Right lobe of liver (tissue), 6 donors: ENCODE results near the gene TSTD1. TPM values are rescaled to one million over a fixed set of nuclear protein-coding genes. Genes with fewer than 3 reads are reported as not detected.

Experiments
- ATAC-seq, 4 donors: fragments of 200-7000 bp; cut with Tn5 transposase; one replicate each; pipeline ENCODE4 v1.9.1; 2020; ENCODE audit warnings: mild to moderate bottlenecking in 4 of 4, moderate library complexity in 4 of 4
- DNase-seq, 3 donors: peaks; one replicate each; pipeline ENCODE4 v3.0.0-alpha.2; 2020
- H3K27ac ChIP-seq, 3 donors: fragments of 200-600 bp; one replicate each; pipeline ENCODE4 v1.8.0; 2022
- H3K27me3 ChIP-seq, 2 donors: fragments of 200-600 bp; one replicate each; pipeline ENCODE4 v1.8.0; 2022
- H3K36me3 ChIP-seq, 4 donors: fragments of 200-600 bp; sonication (generic) in 1 of 4; one replicate each; pipeline versions ENCODE4 v1.5.1 to v1.8.0; 2017 to 2022; ENCODE audit warnings: control low read depth in 1 of 4
- H3K4me1 ChIP-seq, 4 donors: fragments of 200-600 bp; sonication (generic) in 1 of 4; one replicate each; pipeline versions ENCODE4 v1.5.1 to v1.8.0; 2017 to 2022; ENCODE audit warnings: control low read depth in 1 of 4
- H3K4me3 ChIP-seq, 3 donors: fragments of 200-600 bp; one replicate each; pipeline ENCODE4 v1.8.0; 2022
- H3K9me3 ChIP-seq, 4 donors: fragments of 200-600 bp; sonication (generic) in 1 of 4; one replicate each; pipeline versions ENCODE4 v1.5.1 to v1.8.0; 2017 to 2022; ENCODE audit warnings: control low read depth in 1 of 4
- POLR2A ChIP-seq: fragments of 450-650 bp; IDR thresholded peaks from one replicate; pipeline ENCODE4 v1.6.1; 2017; ENCODE audit warnings: antibody characterized with exemption, mild to moderate bottlenecking
- WGBS: methylation state at CpG from one replicate; pipeline ENCODE4 v1.1.6; 2018; ENCODE audit warnings: low coverage, low lambda C conversion rate; ENCODE audit not compliant: insufficient coverage; ENCODE audit errors: missing lambda C conversion rate; 5-methylcytosine and 5-hydroxymethylcytosine counted together
- intact Hi-C, 2 donors: fragments of 100-400 bp; cut with DNase I; formaldehyde crosslinking; loops; one replicate each; pipeline versions ENCODE4 v1.11.2 to v1.14.1; 2022
- total RNA-seq, 6 experiments: library from RNA; depleted of rRNA in 2 of 6; stranded (reverse); fragments of >200 nt in 2 of 6; fragmentation: NEBNext Ultra II Directional in 3 of 6; extraction: Animal tissue kit (Norgen Biotek cat#: 25700) in 3 of 6; gene quantifications; one replicate each; pipeline versions ENCODE4 v1.1.0 to v1.2.4, GENCODE V29; 2016 to 2023
- TF ChIP-seq, protein P1 (sequence below), 4 donors: fragments of 200-600 bp in 3 of 4; fragments of 450-650 bp in 1 of 4; IDR thresholded peaks; one replicate each; pipeline versions ENCODE4 v1.5.1 to v1.8.0; 2016 to 2022; ENCODE audit warnings: antibody characterized with exemption in 4 of 4, mild to moderate bottlenecking in 2 of 4
- donor health status: DM: no; HTN: yes; CAD: no.
- donor health status: DM: no; HTN: no; CAD: no.
- donor health status: DM: no; HTN: no; CAD: no.
- donor health status: DM: no; HTN: yes; CAD: no.
- donor health status: DM: no; HTN: yes; CAD: no.

Gene TSTD1
- total RNA-seq, 6 experiments from 2014 or later: 16.3 to 60.8 (median 28.3) TPM

DNA sequence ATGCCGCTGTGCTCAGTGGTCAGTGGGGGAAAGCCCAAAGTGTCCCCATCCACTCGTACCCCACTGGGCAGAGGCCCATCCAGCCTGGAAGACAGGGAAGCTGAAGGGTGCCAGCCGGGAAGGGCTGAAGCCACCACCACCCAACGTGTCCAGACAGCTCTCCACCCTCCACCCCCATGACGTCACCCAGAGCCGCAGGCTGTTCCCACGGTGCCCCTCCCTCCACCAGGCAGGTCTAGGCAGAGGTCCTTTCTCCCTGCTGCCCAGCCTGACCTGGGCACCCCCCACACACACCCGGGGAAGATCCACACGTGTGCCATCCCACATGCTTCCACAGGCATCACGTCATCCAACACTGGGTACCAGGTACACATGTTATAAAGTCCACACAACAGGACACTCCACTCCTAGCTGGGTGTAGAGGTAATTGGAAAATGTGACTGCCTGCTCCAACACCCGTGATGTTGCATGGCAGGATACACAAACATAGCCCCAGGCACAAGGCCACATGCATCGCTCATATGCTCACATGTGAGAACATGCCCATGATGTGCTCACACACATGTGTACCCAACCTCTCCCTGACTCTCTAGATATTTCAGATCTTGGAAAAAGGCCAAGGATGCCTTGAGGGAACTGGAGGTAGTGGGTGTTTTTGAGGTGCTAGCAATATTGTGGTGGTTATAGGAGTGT lies 36.1 kb upstream of the TSTD1 start:
- WGBS: 91% methylated on average over 7 of the region's 12 CpGs
- no peak for DNase-seq
- Histone ChIP-seq H3K27me3 (no peaks in the 10 kb centered on the region), H3K9me3 (no peaks in the 10 kb centered on the region), H3K4me3 (no peak overlapping the region), H3K4me1 (no peaks in the 10 kb centered on the region), H3K27ac (no peak overlapping the region), H3K36me3 (no peaks in the 10 kb centered on the region)
- intact Hi-C loops: loop anchor here in 1 of 2 donors (10.0 kb wide), 1 partner anchor 240 kb away; no protein-coding TSS in a partner anchor
- no peak for ATAC-seq
- TF ChIP-seq, protein P1, sequence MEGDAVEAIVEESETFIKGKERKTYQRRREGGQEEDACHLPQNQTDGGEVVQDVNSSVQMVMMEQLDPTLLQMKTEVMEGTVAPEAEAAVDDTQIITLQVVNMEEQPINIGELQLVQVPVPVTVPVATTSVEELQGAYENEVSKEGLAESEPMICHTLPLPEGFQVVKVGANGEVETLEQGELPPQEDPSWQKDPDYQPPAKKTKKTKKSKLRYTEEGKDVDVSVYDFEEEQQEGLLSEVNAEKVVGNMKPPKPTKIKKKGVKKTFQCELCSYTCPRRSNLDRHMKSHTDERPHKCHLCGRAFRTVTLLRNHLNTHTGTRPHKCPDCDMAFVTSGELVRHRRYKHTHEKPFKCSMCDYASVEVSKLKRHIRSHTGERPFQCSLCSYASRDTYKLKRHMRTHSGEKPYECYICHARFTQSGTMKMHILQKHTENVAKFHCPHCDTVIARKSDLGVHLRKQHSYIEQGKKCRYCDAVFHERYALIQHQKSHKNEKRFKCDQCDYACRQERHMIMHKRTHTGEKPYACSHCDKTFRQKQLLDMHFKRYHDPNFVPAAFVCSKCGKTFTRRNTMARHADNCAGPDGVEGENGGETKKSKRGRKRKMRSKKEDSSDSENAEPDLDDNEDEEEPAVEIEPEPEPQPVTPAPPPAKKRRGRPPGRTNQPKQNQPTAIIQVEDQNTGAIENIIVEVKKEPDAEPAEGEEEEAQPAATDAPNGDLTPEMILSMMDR (IDR thresholded peaks at IDR 0.05): no peak
- no peak for TF ChIP-seq POLR2A

DNA sequence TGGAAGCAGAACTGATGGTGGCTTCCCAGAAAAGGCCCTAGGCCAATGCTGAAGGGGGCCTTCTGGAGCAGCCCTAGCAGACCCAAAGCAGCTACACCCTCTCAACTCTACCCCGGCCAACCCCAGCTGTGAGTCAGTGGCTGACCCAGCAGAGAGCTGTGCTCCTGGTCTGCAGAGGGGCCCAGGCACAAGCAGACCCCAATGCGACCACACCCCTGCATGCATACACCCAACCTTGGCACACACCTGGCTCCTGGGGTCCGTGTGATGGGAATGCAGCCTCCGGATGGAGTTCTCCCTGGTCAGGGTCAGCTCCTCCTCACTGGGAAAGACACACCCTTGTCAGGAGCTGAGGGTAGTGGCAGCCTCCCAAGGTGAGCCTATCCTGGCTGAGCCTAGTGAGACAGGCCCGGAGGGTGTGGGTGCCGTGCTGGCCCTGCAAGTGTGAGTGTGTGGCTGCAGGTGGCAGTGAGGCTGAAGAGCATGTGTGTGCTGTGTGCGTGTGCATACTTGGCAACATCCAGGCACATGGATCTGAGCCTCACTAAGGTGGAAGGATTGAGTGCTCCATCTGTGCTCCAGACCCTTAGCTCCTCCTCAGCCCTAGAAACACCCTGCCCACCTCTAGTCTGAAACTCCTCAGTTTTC lies 34.8 kb upstream of the TSTD1 start:
- H3K27ac ChIP-seq: no peak overlapping the region
- no peaks in the 10 kb centered on the region for H3K4me1 ChIP-seq
- no peaks in the 10 kb centered on the region for H3K27me3 ChIP-seq
- WGBS: no CpG with 5 or more reads among the region's 7 CpGs
- no peaks in the 10 kb centered on the region for H3K9me3 ChIP-seq
- ATAC-seq: no peak
- H3K4me3 ChIP-seq: no peak overlapping the region
- TF ChIP-seq, protein P1 (IDR thresholded peaks at IDR 0.05): no peak
- no peak for TF ChIP-seq POLR2A
- intact Hi-C loops: loop anchor here in 1 of 2 donors (10.0 kb wide), 1 partner anchor 239 kb away; no protein-coding TSS in a partner anchor
- H3K36me3 ChIP-seq: no peaks in the 10 kb centered on the region
- no peak for DNase-seq

DNA sequence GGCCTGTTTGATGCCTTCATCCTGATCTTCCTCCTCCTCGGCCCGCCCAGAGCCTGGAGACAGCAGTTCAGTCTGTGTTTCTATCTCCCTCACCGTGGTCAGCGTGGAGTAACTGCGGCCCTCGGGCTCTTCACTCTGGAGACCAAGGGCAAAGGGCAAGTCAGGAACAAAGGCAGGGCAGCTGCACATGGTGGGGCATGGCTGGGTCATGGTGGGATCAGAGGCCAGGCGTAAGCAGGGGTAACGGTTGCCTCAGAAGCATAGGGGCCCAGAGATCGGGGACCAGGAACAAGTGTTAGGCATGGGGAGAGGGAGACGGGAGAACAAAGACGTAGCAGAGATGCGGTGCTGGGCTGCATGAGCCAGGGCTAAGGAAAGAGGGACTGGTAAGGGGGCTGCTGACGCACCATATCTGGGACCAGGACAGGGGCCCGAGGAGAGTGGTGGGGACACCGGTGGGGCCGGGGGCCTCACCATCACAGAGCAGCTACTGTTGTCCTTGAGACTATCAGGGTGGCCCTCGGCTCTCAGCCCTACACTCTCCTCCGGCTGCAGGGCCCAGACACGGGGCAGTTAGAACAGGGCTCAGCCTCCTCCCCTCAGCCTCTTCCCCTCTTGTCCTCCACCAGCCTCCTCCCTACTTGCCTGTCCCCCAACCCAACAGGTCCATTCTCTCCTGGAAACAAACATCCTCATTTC lies 34.1 kb upstream of the TSTD1 start:
- WGBS: 93% methylated on average over 8 of the region's 19 CpGs
- intact Hi-C loops: loop anchor here in 1 of 2 donors (10.0 kb wide), 1 partner anchor 238 kb away; no protein-coding TSS in a partner anchor
- DNase-seq: no peak
- H3K27me3 ChIP-seq: no peaks in the 10 kb centered on the region
- H3K36me3 ChIP-seq: no peaks in the 10 kb centered on the region
- H3K27ac ChIP-seq: no peak overlapping the region
- no peak for TF ChIP-seq POLR2A
- TF ChIP-seq, protein P1 (IDR thresholded peaks at IDR 0.05): no peak
- no peak for ATAC-seq
- H3K4me1 ChIP-seq: no peaks in the 10 kb centered on the region
- H3K4me3 ChIP-seq: no peak overlapping the region
- no peaks in the 10 kb centered on the region for H3K9me3 ChIP-seq

- Histone ChIP-seq H3K27ac (no peak overlapping the region), H3K27me3 (no peaks in the 10 kb centered on the region), H3K4me3 (no peak overlapping the region), H3K36me3 (no peaks in the 10 kb centered on the region), H3K9me3 (no peaks in the 10 kb centered on the region), H3K4me1 (no peaks in the 10 kb centered on the region)
- no peak for TF ChIP-seq POLR2A
- TF ChIP-seq, protein P1 (IDR thresholded peaks at IDR 0.05): peak; percentile 47 to 55 (median 47)
- DNase-seq: peak in 1 of 3 donors; percentile 65
- peak; percentile 32 to 65 (median 46) for ATAC-seq
- 18% methylated on average over 3 of the region's 9 CpGs for WGBS
- intact Hi-C loops: loop anchor here in 1 of 2 donors (10.0 kb wide), 1 partner anchor 237 kb away; no protein-coding TSS in a partner anchor
Measured at GRCh38 chr1:161071886-161072371, 33.2 kb upstream of the TSTD1 start.
